ENCODE measurements around the gene TOP3B.

DNA sequence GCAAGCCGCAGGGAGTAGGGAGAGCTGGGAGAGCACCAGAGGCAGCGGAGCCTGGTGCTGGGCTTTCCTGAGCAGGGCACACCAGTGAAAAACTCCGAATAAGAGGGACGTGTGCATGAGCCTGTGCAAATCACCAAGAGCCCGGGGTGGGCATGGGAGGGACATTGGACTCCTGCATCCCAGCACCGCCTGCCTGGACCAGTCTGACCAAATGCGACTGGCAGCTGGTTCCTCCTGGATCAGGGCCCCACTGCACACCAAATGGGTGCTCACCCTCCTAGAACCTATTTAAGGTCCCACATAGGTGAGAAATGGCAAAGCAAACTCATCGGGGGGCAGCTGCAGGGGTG lies 33.0 kb downstream of the TOP3B start:
- TF ChIP-seq, protein P1, sequence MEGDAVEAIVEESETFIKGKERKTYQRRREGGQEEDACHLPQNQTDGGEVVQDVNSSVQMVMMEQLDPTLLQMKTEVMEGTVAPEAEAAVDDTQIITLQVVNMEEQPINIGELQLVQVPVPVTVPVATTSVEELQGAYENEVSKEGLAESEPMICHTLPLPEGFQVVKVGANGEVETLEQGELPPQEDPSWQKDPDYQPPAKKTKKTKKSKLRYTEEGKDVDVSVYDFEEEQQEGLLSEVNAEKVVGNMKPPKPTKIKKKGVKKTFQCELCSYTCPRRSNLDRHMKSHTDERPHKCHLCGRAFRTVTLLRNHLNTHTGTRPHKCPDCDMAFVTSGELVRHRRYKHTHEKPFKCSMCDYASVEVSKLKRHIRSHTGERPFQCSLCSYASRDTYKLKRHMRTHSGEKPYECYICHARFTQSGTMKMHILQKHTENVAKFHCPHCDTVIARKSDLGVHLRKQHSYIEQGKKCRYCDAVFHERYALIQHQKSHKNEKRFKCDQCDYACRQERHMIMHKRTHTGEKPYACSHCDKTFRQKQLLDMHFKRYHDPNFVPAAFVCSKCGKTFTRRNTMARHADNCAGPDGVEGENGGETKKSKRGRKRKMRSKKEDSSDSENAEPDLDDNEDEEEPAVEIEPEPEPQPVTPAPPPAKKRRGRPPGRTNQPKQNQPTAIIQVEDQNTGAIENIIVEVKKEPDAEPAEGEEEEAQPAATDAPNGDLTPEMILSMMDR (IDR thresholded peaks at IDR 0.05), result no peak
- TF ChIP-seq POLR2A (IDR thresholded peaks at IDR 0.05; ENCODE audit: low read depth) (no peak), EP300 (IDR thresholded peaks at IDR 0.05) (no peak)

Data from esophagus muscularis mucosa (tissue), 4 donors.